ENCODE results near the gene PTS. TPM values are rescaled to one million over a fixed set of nuclear protein-coding genes. Genes with fewer than 3 reads are reported as not detected.

The PTS gene
- total and polyA plus RNA-seq, 8 donors = 7.0 to 41.5 (median 12.4) TPM

DNA sequence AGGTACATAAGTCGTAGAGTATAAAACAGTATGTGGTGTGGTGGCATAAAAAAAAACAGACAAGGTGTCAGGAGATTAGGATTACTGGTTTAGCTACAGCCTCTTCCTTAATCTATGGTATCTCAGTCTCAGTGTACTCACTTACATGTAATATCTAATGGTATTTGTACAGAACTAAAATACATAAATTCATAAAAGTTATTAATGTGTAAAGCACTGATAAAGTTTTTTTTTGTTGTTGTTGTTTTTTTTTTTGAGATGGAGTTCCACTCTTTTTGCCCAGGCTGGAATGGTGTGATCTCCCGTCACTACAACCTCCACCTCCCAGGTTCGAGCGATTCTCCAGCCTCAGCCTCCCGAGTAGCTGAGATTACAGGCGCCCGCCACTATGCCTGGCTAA, 2.9 kb downstream of the PTS start:
- ATAC-seq (no peak), DNase-seq (no peak), FAIRE-seq (no peak)
- intact Hi-C loops (cut with DNase I) = no loop called here
- H3K27me3 ChIP-seq = no peaks in the 10 kb centered on the region
- H3K9me3 ChIP-seq = no peaks in the 10 kb centered on the region
- no peak overlapping the region for H3K4me3 ChIP-seq
- H3K27ac ChIP-seq = no peak overlapping the region
- TF ChIP-seq, protein P1, sequence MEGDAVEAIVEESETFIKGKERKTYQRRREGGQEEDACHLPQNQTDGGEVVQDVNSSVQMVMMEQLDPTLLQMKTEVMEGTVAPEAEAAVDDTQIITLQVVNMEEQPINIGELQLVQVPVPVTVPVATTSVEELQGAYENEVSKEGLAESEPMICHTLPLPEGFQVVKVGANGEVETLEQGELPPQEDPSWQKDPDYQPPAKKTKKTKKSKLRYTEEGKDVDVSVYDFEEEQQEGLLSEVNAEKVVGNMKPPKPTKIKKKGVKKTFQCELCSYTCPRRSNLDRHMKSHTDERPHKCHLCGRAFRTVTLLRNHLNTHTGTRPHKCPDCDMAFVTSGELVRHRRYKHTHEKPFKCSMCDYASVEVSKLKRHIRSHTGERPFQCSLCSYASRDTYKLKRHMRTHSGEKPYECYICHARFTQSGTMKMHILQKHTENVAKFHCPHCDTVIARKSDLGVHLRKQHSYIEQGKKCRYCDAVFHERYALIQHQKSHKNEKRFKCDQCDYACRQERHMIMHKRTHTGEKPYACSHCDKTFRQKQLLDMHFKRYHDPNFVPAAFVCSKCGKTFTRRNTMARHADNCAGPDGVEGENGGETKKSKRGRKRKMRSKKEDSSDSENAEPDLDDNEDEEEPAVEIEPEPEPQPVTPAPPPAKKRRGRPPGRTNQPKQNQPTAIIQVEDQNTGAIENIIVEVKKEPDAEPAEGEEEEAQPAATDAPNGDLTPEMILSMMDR (IDR thresholded peaks at IDR 0.05) = no peak
- WGBS, 2 donors = 88 to 90% methylated on average over 7 of the region's 7 CpGs
- H3K4me1 ChIP-seq = peaks cover 0 to 14% (median 6%) of the 10 kb centered on the region in 3 donors
- peaks cover 0 to 9% (median 0%) of the 10 kb centered on the region in 3 donors for H3K36me3 ChIP-seq

DNA sequence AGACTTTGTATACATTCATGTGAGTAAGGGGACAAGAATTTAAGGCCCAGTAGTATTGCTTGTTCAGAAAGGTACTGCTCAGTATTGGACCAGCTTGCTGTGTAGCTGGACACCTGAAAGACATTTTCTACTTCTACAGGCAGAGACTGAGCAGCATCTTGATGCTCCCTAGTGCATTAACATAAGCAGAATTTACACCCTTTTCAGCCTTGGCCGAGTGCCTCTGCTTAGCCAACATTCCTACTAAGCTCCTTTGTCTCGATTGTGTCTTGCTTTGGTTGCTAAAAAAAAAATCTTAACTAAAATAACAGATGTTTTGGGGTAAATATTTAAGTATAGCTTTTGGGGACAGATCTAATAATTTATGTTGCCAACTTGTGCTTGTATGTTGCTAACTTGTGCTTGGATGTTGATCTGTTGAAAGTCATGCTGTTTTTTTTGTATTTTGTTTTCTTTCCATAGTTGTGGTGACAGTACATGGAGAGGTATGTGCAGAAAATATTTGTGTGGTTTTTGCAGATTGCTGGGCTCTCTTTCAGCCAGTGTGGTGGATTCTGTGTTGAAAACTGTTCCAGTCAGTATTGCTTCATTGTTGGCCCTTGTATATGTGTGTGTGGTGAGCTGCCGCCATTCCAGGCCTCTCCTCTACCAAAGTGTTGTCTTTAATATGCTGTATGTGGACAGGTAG, 3.7 kb downstream of the PTS start:
- Histone ChIP-seq H3K36me3 (peaks cover 0 to 9% (median 0%) of the 10 kb centered on the region in 3 donors), H3K9me3 (no peaks in the 10 kb centered on the region), H3K4me3 (no peak overlapping the region), H3K27me3 (no peaks in the 10 kb centered on the region), H3K4me1 (peaks cover 0 to 14% (median 6%) of the 10 kb centered on the region in 3 donors), H3K27ac (no peak overlapping the region)
- WGBS, 2 donors = 87% methylated on average over 3 of the region's 3 CpGs
- intact Hi-C loops (cut with DNase I) = no loop called here
- FAIRE-seq (no peak), ATAC-seq (no peak), DNase-seq (no peak)
- TF ChIP-seq, protein P1 (IDR thresholded peaks at IDR 0.05) = no peak

DNA sequence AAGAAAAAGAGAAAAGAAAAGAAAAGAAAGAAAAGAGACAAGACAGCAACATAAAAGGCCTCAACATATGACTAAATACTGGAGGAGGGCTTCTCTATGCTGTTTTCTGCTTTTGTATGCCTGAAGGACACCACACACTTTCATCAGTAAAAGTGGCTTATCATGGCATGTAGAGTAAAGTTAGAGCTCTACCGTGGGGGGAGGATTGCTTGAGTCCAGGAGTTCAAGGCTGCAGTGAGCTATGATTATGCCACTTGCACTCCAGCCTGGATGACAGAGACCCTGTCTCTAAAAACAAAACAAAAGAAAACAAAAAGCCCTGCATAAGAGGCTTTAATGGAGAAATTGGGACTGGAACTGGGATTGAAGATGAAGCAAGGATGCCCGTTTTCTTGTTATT, 5.7 kb downstream of the PTS start:
- FAIRE-seq = no peak
- Histone ChIP-seq H3K27me3 (no peaks in the 10 kb centered on the region), H3K9me3 (no peaks in the 10 kb centered on the region), H3K36me3 (peaks cover 0 to 16% (median 4%) of the 10 kb centered on the region in 3 donors), H3K27ac (no peak overlapping the region), H3K4me3 (no peak overlapping the region), H3K4me1 (peaks cover 0 to 14% (median 6%) of the 10 kb centered on the region in 3 donors)
- WGBS, 2 donors = 56 to 60% methylated on average over 2 of the region's 2 CpGs
- ATAC-seq = no peak
- DNase-seq = no peak
- intact Hi-C loops (cut with DNase I) = no loop called here
- TF ChIP-seq, protein P1 (IDR thresholded peaks at IDR 0.05) = no peak

DNA sequence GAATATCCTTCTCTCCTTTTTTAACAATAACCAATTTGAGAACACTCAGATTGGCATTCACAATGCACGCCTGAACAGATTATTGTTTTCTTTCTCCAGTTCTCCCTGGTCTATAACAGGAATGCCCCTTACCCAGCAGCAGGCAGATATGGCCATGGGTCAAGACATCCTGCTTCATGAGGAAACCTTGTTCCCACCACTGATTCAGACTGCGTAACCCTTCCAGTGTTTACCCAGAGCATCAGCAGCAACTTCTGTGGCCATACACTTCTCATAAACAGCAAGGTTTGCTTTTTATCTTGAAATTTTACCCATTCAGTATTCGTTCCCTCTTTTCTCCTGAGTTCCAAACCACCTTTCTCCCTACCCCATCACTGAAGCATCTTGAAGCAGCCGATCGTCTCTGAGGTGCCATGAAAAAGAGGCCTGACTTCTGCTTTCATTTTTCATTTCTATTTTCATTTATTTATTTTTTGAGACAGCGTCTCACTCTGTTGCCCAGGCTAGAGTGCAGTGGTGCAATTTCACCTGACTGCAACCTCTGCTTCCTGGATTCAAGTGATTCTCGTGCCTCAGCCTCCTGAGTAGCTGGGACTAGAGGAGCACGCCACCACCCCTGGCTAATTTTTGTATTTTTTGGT, 9.6 kb downstream of the PTS start:
- ATAC-seq (no peak), FAIRE-seq (no peak), DNase-seq (no peak)
- H3K27ac ChIP-seq = no peak overlapping the region
- intact Hi-C loops (cut with DNase I) = no loop called here
- no peaks in the 10 kb centered on the region for H3K9me3 ChIP-seq
- TF ChIP-seq, protein P1 (IDR thresholded peaks at IDR 0.05) = no peak
- no peaks in the 10 kb centered on the region for H3K27me3 ChIP-seq
- H3K4me1 ChIP-seq = no peaks in the 10 kb centered on the region
- WGBS, 2 donors = 90 to 96% methylated on average over 8 of the region's 8 CpGs
- H3K4me3 ChIP-seq = no peak overlapping the region
- peaks cover 0 to 18% (median 4%) of the 10 kb centered on the region in 3 donors for H3K36me3 ChIP-seq

DNA sequence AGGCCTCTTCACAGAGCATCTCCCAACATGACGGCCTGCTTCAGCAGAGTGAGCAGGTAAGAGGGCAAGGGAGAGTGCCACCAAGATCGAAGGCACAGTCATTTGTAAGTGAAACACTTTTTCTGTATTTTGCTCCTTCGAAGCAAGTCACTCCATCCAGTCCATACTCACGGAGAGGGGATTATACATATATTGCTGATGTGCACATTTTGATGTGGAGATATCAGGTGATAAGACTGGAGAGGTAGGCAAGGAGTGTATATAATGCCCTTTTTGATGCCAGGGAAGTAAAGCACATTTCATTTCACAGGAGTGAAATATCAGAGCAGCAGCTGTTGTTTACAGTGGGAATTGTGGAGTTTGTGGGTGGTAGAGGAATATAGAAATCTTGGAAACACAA, 11.2 kb downstream of the PTS start:
- H3K4me1 ChIP-seq = no peaks in the 10 kb centered on the region
- intact Hi-C loops (cut with DNase I) = no loop called here
- ATAC-seq (no peak), FAIRE-seq (no peak), DNase-seq (no peak)
- no peak overlapping the region for H3K4me3 ChIP-seq
- TF ChIP-seq, protein P1 (IDR thresholded peaks at IDR 0.05) = no peak
- 93 to 97% methylated on average over 4 of the region's 4 CpGs for WGBS, 2 donors
- H3K27ac ChIP-seq = no peak overlapping the region
- H3K9me3 ChIP-seq = no peaks in the 10 kb centered on the region
- H3K36me3 ChIP-seq = peaks cover 0 to 18% (median 4%) of the 10 kb centered on the region in 3 donors
- no peaks in the 10 kb centered on the region for H3K27me3 ChIP-seq

Data from pancreas (tissue), 10 donors.